PFSK-1 (cell line): ENCODE results near the gene ZFYVE21.

Experiments used
- POLR2AphosphoS5 ChIP-seq: IDR thresholded peaks from 2 replicates; pipeline ENCODE4 v1.6.1; 2012; ENCODE audit warnings: low read depth, mild to moderate bottlenecking, control low read depth, low read length, moderate library complexity
- SIN3A ChIP-seq: IDR thresholded peaks from 2 replicates; pipeline ENCODE4 v1.6.1; 2012; ENCODE audit warnings: mild to moderate bottlenecking, low read length, moderate library complexity, borderline replicate concordance; ENCODE audit not compliant: insufficient read depth
- TAF1 ChIP-seq: IDR thresholded peaks from 2 replicates; pipeline ENCODE4 v1.6.1; 2012; ENCODE audit warnings: low read length, control low read depth, borderline replicate concordance; ENCODE audit not compliant: insufficient read depth
- TF ChIP-seq, protein P1 (sequence below), 2 experiments: IDR thresholded peaks; 2 replicates each; pipeline versions ENCODE4 v1.6.1 to v1.8.0; 2011 to 2012; ENCODE audit warnings: low read depth in 2 of 2, low read length in 2 of 2, control low read depth in 1 of 2, inconsistent platforms in 1 of 2, mild to moderate bottlenecking in 1 of 2, moderate library complexity in 1 of 2; ENCODE audit not compliant: insufficient read depth in 1 of 2

DNA sequence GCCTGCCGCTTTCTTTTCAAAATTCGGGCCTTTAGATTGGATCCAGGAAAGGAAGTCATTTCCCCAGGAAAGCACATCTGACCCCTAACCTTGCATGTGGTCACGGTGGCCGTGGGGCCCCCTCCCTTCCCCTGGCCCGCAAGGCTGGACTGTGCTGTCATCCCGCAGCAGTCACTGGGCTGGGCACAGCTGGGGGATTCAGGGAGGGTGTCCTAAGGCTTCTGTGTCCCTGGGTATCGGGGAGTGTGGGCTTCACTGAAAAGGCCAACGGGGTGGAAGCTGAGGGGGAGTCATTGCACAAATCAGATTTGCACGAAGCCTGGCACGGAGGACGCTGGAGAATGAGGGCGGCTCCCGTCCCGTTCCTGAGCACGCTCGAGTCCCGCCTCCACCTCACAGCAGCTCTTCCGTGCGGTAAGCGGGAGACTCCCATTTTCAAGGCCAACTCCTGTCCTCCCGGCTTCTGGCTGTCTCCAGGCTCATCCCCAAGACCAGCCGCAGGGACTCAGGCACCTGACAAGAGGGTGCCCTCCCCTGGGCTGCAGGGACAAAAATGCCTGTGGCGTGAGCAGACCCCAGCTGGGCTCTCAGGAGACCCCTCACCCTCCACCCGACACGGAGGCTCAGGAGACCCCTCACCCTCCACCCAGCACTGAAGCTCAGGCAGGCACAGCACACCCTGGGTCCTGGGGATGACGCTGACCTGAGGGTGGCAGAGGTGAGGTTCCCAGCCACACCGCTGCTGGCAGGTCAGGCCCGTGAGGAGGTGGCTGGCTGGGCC is 9.9 kb upstream of the ZFYVE21 start:
- TF ChIP-seq, protein P1, sequence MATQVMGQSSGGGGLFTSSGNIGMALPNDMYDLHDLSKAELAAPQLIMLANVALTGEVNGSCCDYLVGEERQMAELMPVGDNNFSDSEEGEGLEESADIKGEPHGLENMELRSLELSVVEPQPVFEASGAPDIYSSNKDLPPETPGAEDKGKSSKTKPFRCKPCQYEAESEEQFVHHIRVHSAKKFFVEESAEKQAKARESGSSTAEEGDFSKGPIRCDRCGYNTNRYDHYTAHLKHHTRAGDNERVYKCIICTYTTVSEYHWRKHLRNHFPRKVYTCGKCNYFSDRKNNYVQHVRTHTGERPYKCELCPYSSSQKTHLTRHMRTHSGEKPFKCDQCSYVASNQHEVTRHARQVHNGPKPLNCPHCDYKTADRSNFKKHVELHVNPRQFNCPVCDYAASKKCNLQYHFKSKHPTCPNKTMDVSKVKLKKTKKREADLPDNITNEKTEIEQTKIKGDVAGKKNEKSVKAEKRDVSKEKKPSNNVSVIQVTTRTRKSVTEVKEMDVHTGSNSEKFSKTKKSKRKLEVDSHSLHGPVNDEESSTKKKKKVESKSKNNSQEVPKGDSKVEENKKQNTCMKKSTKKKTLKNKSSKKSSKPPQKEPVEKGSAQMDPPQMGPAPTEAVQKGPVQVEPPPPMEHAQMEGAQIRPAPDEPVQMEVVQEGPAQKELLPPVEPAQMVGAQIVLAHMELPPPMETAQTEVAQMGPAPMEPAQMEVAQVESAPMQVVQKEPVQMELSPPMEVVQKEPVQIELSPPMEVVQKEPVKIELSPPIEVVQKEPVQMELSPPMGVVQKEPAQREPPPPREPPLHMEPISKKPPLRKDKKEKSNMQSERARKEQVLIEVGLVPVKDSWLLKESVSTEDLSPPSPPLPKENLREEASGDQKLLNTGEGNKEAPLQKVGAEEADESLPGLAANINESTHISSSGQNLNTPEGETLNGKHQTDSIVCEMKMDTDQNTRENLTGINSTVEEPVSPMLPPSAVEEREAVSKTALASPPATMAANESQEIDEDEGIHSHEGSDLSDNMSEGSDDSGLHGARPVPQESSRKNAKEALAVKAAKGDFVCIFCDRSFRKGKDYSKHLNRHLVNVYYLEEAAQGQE (IDR thresholded peaks at IDR 0.05; ENCODE audit: insufficient read depth in 1 of 2, low read depth in 2 of 2, low read length in 2 of 2): no peak
- TF ChIP-seq SIN3A: no peak
- no peak for TF ChIP-seq POLR2AphosphoS5
- no peak for TF ChIP-seq TAF1
